ENCODE measurements around the gene ADRA2B. TPM values are rescaled to one million over a fixed set of nuclear protein-coding genes. Genes with fewer than 3 reads are reported as not detected.

ADRA2B gene
- polyA plus RNA-seq, 3 donors from 2014 or later, result 0.83 TPM; not detected in 2

GRCh38 chr2:96114903-96115581 lies 1.3 kb downstream of the ADRA2B start:
- no peak overlapping the region for H3K27ac Mint-ChIP-seq
- peaks cover 0 to 7% of the 10 kb centered on the region in 2 donors for H3K4me1 Mint-ChIP-seq
- H3K9me3 Mint-ChIP-seq, result no peaks in the 10 kb centered on the region
- H3K36me3 Mint-ChIP-seq, result no peaks in the 10 kb centered on the region
- H3K4me3 Mint-ChIP-seq, result peak overlapping the region; percentile 57 to 77 (median 74)
- peaks cover 2 to 8% (median 4%) of the 10 kb centered on the region in 3 donors for H3K27me3 Mint-ChIP-seq (ENCODE audit: low read depth in 3 of 3)
- DNase-seq, result no peak

- Mint-ChIP-seq H3K4me1 (peaks cover 0 to 6% of the 10 kb centered on the region in 2 donors), H3K27me3 (ENCODE audit: low read depth in 3 of 3) (peaks cover 2 to 8% (median 4%) of the 10 kb centered on the region in 3 donors), H3K27ac (no peak overlapping the region), H3K36me3 (no peaks in the 10 kb centered on the region), H3K9me3 (no peaks in the 10 kb centered on the region), H3K4me3 (peak overlapping the region in 4 of 5 donors; percentile 33 to 70 (median 44))
- no peak for DNase-seq
Observed at GRCh38 chr2:96114546-96114902, 1.8 kb downstream of the ADRA2B start.

GRCh38 chr2:96113951-96114350 lies 2.4 kb downstream of the ADRA2B start:
- H3K36me3 Mint-ChIP-seq, result no peaks in the 10 kb centered on the region
- DNase-seq, result no peak
- peaks cover 2 to 8% (median 4%) of the 10 kb centered on the region in 3 donors for H3K27me3 Mint-ChIP-seq (ENCODE audit: low read depth in 3 of 3)
- no peaks in the 10 kb centered on the region for H3K9me3 Mint-ChIP-seq
- peaks cover 0 to 6% of the 10 kb centered on the region in 2 donors for H3K4me1 Mint-ChIP-seq
- no peak overlapping the region for H3K27ac Mint-ChIP-seq
- no peak overlapping the region for H3K4me3 Mint-ChIP-seq

GRCh38 chr2:96113367-96113677 lies 3.0 kb downstream of the ADRA2B start:
- Mint-ChIP-seq H3K4me3 (no peak overlapping the region), H3K4me1 (peaks cover 0 to 6% of the 10 kb centered on the region in 2 donors), H3K27me3 (ENCODE audit: low read depth in 3 of 3) (peaks cover 0 to 6% (median 4%) of the 10 kb centered on the region in 3 donors), H3K9me3 (no peaks in the 10 kb centered on the region), H3K36me3 (no peaks in the 10 kb centered on the region), H3K27ac (no peak overlapping the region)
- DNase-seq, result no peak

GRCh38 chr2:96112501-96113366 lies 3.6 kb downstream of the ADRA2B start:
- Mint-ChIP-seq H3K27ac (no peak overlapping the region), H3K9me3 (no peaks in the 10 kb centered on the region)

GRCh38 chr2:96111823-96112500 lies 4.4 kb downstream of the ADRA2B start:
- Mint-ChIP-seq H3K27me3 (ENCODE audit: low read depth in 3 of 3) (peaks cover 0 to 6% (median 4%) of the 10 kb centered on the region in 3 donors), H3K4me1 (peaks cover 0 to 6% of the 10 kb centered on the region in 2 donors), H3K36me3 (no peaks in the 10 kb centered on the region), H3K4me3 (no peak overlapping the region), H3K27ac (no peak overlapping the region), H3K9me3 (no peaks in the 10 kb centered on the region)
- no peak for DNase-seq

More at GRCh38 chr2:96112501-96113366, 3.6 kb downstream of the ADRA2B start:
- Mint-ChIP-seq H3K27me3 (ENCODE audit: low read depth in 3 of 3) (peaks cover 0 to 6% (median 4%) of the 10 kb centered on the region in 3 donors), H3K36me3 (no peaks in the 10 kb centered on the region), H3K4me1 (peaks cover 0 to 6% of the 10 kb centered on the region in 2 donors), H3K4me3 (no peak overlapping the region)
- no peak for DNase-seq

- H3K9me3 Mint-ChIP-seq, result peaks cover 0 to 2% (median 0%) of the 10 kb centered on the region in 6 donors
- DNase-seq, result no peak
- peaks cover 0 to 6% (median 4%) of the 10 kb centered on the region in 3 donors for H3K27me3 Mint-ChIP-seq (ENCODE audit: low read depth in 3 of 3)
- no peak overlapping the region for H3K4me3 Mint-ChIP-seq
- H3K36me3 Mint-ChIP-seq, result no peaks in the 10 kb centered on the region
- H3K4me1 Mint-ChIP-seq, result peaks cover 0 to 6% of the 10 kb centered on the region in 2 donors
- no peak overlapping the region for H3K27ac Mint-ChIP-seq
Observed at GRCh38 chr2:96111257-96111640, 5.1 kb downstream of the ADRA2B start.

- Mint-ChIP-seq H3K27me3 (ENCODE audit: low read depth in 3 of 3) (peaks cover 0 to 6% (median 4%) of the 10 kb centered on the region in 3 donors), H3K9me3 (peaks cover 0 to 5% (median under 1%) of the 10 kb centered on the region in 6 donors), H3K27ac (no peak overlapping the region), H3K4me3 (no peak overlapping the region), H3K4me1 (peaks cover 0 to 4% of the 10 kb centered on the region in 2 donors), H3K36me3 (peaks cover 0 to 2% (median 0%) of the 10 kb centered on the region in 3 donors)
- no peak for DNase-seq
Observed at GRCh38 chr2:96110621-96111256, 5.6 kb downstream of the ADRA2B start.

GRCh38 chr2:96109931-96110511 lies 6.3 kb downstream of the ADRA2B start:
- Mint-ChIP-seq H3K36me3 (peaks cover 0 to 7% (median 4%) of the 10 kb centered on the region in 3 donors), H3K27me3 (ENCODE audit: low read depth in 3 of 3) (peaks cover 0 to 2% (median 1%) of the 10 kb centered on the region in 3 donors), H3K4me3 (no peak overlapping the region), H3K4me1 (no peaks in the 10 kb centered on the region), H3K27ac (no peak overlapping the region), H3K9me3 (peaks cover 3 to 12% (median 6%) of the 10 kb centered on the region in 6 donors)
- no peak for DNase-seq

- H3K27ac Mint-ChIP-seq, result no peak overlapping the region
Observed at GRCh38 chr2:96109361-96109680, 7.0 kb downstream of the ADRA2B start.

GRCh38 chr2:96108541-96109360 lies 7.6 kb downstream of the ADRA2B start:
- no peak overlapping the region for H3K27ac Mint-ChIP-seq
- peaks cover 0 to 7% (median 4%) of the 10 kb centered on the region in 3 donors for H3K36me3 Mint-ChIP-seq
- H3K9me3 Mint-ChIP-seq, result peaks cover 3 to 13% (median 6%) of the 10 kb centered on the region in 6 donors
- no peak for DNase-seq
- H3K4me1 Mint-ChIP-seq, result no peaks in the 10 kb centered on the region
- no peak overlapping the region for H3K4me3 Mint-ChIP-seq
- H3K27me3 Mint-ChIP-seq (ENCODE audit: low read depth in 3 of 3), result no peaks in the 10 kb centered on the region

More at GRCh38 chr2:96109361-96109680, 7.0 kb downstream of the ADRA2B start:
- no peak for DNase-seq
- H3K4me1 Mint-ChIP-seq, result no peaks in the 10 kb centered on the region
- H3K4me3 Mint-ChIP-seq, result no peak overlapping the region
- peaks cover 0 to 7% (median 4%) of the 10 kb centered on the region in 3 donors for H3K36me3 Mint-ChIP-seq
- H3K27me3 Mint-ChIP-seq (ENCODE audit: low read depth in 3 of 3), result no peaks in the 10 kb centered on the region
- peaks cover 3 to 13% (median 6%) of the 10 kb centered on the region in 6 donors for H3K9me3 Mint-ChIP-seq

- H3K4me3 Mint-ChIP-seq, result no peak overlapping the region
- DNase-seq, result no peak
- peaks cover 3 to 13% (median 6%) of the 10 kb centered on the region in 6 donors for H3K9me3 Mint-ChIP-seq
- H3K27ac Mint-ChIP-seq, result no peak overlapping the region
- H3K27me3 Mint-ChIP-seq (ENCODE audit: low read depth in 3 of 3), result no peaks in the 10 kb centered on the region
- no peaks in the 10 kb centered on the region for H3K4me1 Mint-ChIP-seq
- H3K36me3 Mint-ChIP-seq, result peaks cover 0 to 7% (median 4%) of the 10 kb centered on the region in 3 donors
Observed at GRCh38 chr2:96108151-96108540, 8.2 kb downstream of the ADRA2B start.
